Mesenteric fat pad (tissue), 1 donor: ENCODE data around the gene ANAPC15. TPM values are rescaled to one million over a fixed set of nuclear protein-coding genes. Genes with fewer than 3 reads are reported as not detected.

Experiments used
- DNase-seq: peaks from one replicate; pipeline ENCODE4 v3.0.0-alpha.2; 2020; ENCODE audit warnings: low spot score
- total RNA-seq: library from RNA; stranded (reverse); fragmentation: NEBNext Ultra II Directional; extraction: Animal tissue kit (Norgen Biotek cat#: 25700); gene quantifications from one replicate; pipeline ENCODE4 v1.2.1, GENCODE V29; 2021
- donor health status: DM: yes; HTN: yes; CAD: no.

ANAPC15 gene
- total RNA-seq, 1 donor from 2014 or later, result 29.1 TPM

GRCh38 chr11:72085621-72086351 is 26.7 kb downstream of the ANAPC15 start:
- DNase-seq, result no peak

GRCh38 chr11:72084965-72085364 is 27.5 kb downstream of the ANAPC15 start:
- no peak for DNase-seq

DNA sequence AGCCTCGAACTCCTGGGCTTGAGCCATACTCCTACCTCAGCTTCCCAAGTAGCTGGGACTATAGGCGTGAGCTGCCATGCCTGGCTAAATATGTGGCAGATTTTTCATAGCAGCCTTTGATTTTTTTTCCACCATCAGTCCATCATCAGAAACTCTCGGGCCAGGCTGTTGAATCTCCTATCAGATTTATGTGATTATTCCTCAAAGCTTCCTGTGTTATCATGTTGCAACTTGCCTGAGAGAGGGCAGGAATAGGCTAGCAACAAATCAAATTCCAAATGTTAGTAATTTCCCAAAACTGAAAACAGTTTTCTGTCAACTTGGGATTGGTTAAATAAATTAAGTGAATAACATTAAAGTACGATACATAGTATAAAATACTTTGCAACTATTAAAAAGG is 28.4 kb downstream of the ANAPC15 start:
- no peak for DNase-seq

- DNase-seq, result no peak
Observed at GRCh38 chr11:72083414-72083813, 29.1 kb downstream of the ANAPC15 start.

GRCh38 chr11:72081821-72082453 is 30.6 kb downstream of the ANAPC15 start:
- DNase-seq, result no peak

DNA sequence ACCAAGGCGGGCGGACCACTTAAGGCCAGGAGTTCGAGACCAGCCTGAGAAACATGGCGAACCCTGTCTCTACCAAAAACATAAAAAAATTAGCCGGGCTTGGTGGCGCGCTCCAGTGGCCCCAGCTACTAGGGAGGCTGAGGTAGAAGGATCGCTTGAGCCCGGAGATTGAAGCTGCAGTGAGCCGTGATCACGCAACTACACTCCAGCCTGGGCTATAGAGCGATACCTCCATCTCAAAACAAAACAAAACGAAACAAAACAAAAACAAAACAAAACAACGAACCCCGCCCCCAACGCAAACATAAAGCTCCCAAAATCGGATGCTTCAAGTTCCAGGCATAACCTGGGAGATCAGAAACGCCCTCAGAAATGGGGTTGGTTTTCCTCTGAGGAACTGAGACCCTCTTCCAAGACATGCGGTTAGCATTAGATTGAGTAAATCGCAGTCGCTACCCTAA is 31.3 kb downstream of the ANAPC15 start:
- DNase-seq, result no peak

DNA sequence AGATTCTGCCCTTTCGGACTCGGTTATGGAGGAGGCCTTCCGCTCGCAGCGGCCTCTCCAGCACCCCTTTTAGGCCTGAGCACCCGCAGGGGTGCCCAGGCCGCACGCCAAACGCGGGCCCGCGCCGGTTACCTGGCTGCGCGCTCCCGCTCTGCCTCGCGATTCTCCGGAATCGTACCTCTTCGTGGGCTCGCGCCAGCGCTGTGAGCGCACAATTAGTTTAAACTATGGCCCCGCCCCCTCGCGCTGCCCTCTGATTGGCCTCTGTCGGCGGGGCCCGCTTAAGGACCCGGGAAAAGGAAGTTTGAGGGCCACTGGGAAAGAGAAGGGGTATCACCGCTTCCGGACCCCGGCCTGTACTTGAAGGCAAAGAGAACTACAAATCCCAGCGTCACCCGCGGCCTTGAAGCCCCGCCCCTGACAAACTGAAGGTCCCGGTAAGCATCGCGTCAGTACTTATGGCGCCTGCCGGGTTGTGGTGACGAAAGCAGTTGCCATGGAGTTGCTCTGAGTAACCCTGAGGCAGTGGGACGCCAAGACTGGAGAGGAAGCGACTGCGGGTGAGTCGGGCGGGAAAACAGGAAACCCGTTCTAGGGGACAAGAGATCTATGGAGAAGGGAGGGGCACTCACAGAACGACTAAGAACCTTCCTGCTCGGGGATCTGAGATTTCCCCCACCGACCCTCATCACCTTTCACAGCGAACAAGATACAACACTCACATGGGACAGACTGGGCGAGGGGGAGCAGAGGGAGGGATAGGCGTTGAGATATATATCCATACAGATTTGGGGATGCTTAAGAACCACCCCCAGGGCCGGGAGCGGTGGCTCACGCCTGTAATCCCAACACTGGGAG is 31.9 kb downstream of the ANAPC15 start, which contains the start of the genes LRRC51 and NUMA1:
Gene LRRC51 (plus strand): TSS at position 525 of the 858 bp plus-strand sequence. CDS start 8,234 bp downstream, outside the sequence.
Gene NUMA1 (minus strand): TSS at position 217 of the 858 bp plus-strand sequence. CDS start 44,599 bp downstream, outside the sequence.
- DNase-seq, result peak; percentile 98

DNA sequence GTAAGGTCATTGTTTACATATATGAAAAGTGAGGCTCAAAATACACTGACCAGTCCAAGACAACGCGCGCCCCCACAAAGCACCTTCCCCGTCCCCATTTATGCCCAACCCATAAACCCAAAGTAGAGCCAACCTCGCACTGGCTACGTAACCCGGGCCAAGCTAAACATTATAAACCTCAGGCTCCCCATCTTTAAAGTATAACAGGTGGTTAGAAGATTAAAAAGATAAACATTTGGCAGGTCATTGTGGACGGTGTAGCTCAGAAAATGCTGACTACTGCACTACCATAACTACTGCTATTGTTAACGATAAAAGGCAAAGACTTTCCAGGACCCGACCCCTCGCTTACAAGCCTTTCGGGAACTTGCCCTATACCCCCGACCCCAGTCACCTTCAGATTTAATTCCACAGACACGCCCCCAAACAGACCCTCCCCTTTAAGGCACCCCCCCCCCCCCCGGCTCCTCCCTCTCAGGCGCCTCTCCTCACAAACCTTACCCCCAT is 32.6 kb downstream of the ANAPC15 start:
- no peak for DNase-seq

DNA sequence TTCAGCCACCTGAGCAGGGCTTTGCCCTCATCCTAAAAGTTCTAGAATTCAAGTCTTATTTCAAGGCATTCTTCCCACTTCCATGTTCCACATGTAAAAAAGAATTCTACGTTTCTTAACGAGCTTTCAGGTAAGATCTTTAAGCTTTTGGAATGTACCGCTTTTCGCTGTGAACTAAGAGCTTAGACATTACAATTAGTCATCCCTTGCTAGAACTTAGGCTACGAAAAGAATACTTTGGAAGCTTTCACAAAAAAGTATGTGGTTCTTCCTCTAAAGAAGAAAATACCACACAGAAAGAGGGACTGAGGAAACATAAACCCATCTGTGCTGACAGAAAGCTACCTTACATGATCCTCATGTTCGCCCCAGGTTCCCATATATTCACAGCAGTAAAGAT is 34.0 kb downstream of the ANAPC15 start:
- DNase-seq, result no peak

DNA sequence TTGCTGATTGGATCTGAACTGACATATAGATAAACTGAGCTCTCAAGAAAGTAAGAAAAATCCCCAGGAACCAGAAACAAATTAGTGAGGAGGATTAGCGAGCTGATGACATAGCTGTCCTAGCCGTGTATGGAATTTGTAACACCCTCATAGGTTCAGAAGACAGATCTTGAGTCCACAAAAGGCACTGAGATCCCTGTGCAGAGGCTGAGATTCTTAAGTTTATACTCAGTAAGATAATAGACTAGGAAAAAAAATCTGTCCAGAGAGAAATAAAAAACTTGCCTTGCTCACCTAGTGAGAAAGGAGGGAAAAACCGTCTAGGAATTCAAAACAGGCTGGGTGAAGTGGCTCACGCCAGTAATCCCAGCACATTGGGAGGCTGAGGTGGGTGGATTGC is 36.7 kb downstream of the ANAPC15 start:
- no peak for DNase-seq

DNA sequence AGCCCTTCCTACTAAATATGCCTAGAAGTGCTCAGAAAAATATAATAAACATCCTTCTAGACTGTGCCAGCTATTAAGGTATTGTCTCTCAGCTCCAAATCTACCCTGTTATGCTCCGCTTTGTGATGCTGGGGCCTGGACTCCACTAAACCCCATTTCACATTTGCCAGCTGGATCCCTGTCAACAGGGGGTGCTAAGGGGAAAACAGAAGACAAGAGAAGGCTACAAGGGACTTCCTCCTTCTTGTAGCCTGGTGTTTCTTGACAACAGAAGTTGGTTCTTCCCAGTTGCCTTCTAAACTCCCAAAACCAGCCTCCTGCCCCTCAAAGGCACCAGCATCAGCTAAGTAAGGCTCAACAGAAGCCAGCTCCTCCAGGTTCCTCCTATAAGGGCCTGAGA is 37.4 kb downstream of the ANAPC15 start:
- DNase-seq, result no peak

- no peak for DNase-seq
Observed at GRCh38 chr11:72072348-72072747, 40.1 kb downstream of the ANAPC15 start.

DNA sequence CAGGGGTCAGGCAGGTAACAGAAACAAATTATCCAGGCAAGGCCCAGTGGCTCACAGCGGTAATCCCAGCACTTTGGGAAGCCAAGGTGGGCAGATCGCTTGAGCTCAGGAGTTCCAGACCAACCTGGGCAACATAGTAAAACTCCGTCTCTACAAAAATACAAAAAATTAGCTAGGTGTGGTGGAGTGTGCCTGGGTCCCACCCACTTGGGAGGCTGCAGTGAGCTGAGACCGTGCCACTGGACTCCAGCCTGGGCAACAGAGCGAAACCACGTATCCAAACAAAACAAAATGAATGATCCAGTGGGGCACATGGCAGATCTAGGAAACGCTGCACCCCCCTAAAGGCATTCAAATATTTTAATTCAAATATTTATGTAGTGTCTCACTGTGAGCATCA is 42.0 kb downstream of the ANAPC15 start:
- DNase-seq, result no peak

DNA sequence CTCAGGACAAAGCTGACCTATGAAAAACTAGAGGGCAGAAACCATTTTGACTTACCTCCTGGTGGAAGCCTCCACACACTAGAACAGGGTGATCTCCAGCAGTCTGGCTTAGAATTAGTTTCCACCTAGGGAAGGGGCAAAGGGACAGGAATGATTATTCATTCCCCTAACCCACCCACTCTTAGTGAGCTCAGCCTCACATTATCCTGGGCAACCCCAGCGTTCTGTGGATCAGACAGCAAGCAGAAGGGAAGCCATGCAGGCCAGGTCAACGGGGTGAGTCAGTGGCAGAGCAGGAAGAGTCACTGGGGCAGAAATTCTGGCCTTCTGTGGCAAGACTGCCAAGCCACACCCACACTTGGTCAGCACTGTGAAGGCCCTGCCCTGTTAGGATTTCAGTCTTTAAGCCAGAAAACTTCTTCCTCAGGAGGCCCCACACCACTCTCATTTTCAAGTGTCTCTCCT is 42.7 kb downstream of the ANAPC15 start:
- DNase-seq, result peak; percentile 92

DNA sequence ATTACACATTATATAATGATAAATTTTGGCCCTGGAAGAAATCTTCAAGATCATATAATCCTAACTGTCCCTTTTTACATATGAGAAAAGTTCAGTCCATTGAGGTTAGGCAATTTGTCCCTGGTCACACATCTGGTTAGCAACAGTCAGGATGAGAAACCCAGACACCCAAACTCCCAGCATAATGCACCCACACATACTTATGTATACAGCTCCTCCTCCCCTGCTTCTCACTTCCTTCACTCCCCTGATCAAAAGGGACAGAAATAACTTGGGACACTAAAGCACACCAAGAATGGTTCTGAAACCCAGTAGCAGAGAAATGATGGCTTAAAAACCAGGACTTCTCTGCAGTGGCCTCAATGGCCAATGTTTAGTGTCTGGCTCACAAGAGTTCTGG is 43.3 kb downstream of the ANAPC15 start:
- no peak for DNase-seq

- no peak for DNase-seq
Observed at GRCh38 chr11:72067676-72068075, 44.8 kb downstream of the ANAPC15 start.

DNA sequence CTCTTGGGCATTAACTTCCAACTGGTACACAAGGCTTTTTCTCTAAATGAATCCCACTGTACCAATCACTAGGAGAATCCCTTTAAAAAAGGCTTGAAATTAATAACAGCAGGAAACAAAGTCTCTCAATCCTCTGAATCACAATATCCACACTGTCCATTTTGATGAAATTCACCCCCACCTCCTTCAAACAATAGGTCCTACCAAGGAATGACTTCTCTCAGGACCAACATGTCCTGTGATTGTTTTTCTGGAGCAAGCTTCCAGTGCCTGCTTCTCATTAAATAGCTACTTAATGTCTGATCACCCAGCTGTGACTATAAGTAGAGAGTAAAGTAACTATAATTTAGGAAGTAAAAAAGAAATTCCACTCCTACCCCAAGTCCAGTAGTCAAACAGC is 45.2 kb downstream of the ANAPC15 start:
- no peak for DNase-seq

DNA sequence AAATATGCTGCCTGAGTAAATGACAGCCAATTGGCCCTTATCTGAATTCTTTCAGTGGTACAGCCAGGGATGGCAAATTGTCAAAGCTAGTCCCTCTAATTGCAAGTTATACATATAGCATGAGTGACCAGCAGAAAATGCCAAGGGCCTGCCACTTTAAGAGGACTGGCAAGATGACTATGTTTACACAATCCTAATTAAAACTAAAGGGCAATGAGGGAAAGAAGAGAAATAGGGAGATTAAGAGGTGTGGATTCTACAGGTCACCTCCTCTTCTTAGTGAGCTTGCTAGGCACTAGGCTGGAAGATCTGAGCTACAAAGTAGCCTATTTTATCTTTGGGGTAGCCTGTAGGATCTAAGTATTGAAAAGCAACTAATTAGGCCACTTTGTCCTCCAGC is 45.6 kb downstream of the ANAPC15 start:
- no peak for DNase-seq

GRCh38 chr11:72061739-72062396 is 50.6 kb downstream of the ANAPC15 start:
- no peak for DNase-seq
